GM21423 (cell line): Measurements from ENCODE around the gene SOX11.
"Not testable (repeated sequence)": the region's sequence is repeated elsewhere in the genome, so short reads cannot be mapped to it uniquely, and the experiment has no call there.

Experiments
- ATAC-seq: cut with Tn5 transposase; IDR thresholded peaks from one replicate; pipeline ENCODE4 v1.9.1; 2021; ENCODE audit warnings: mild to moderate bottlenecking, moderate library complexity; ENCODE audit not compliant: unreplicated experiment

SOX11 gene

DNA sequence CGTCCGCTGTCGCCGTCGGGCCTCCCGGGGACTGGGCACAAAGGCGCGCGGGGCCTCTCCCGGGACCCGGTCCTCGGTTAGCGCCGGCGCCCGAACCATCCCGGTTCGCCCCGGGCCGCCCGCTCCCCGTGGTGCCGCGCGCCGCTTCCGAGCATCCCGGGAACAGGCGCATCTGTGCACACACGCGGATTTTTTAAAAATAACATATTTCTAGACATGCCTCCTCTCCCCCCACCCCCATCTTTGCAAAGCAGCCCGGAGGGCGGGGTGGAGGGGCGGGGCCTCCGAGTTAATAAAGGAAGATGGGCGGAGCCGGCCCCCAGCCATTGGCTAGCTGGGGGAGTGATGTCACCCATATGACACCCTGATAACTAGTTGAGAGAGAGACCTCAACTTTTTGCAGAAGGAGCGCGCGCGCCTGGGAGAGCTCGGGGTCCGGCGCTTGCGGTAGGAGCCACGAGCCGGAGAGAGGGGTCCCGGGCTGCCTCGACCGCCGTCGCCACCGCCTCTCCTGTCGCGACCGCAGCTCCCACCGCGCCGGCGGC lies at the start of gene SOX11:
Gene SOX11 (plus strand): TSS at position 400 of the 545 bp plus-strand sequence. CDS start 338 bp downstream, outside the sequence.
- no peak for ATAC-seq

DNA sequence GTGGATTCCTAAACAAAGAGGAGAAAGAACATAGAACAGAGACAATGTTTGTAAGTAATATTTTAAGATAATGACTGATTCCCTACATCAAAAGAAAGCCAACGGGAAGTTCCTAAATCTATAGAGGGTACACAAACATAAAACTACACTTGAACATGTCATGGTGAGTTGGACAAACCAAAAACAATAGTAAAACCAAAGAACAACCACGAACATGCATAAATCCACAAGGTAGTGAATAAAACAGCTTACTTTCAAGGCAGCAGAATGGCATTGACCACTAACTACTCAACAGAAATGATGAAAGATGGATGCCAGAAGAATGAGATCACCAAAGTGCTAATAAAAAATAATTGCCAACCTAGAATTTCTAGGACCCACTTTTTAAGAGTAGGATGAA lies 39.5 kb upstream of the SOX11 start:
- ATAC-seq: not testable (repeated sequence)

DNA sequence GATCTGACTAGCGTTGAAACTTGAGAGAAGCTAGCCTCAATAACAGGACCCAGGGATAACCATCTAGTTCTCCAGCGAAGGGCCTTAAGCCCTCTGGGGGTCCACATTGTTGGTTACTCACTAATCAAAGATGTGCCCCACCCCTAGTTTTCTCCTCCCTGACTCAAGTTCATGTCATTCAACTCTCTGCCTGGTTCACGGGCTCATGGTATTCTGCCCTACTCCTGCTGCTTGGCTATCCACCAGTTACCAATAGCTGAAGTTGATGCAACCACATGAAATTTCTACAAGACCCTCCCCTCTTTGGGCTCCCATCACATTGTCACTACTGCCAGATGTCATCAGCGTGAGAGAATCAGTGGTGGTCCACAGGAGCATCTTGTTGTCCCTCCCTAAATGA lies 38.4 kb upstream of the SOX11 start:
- ATAC-seq: not testable (repeated sequence)

DNA sequence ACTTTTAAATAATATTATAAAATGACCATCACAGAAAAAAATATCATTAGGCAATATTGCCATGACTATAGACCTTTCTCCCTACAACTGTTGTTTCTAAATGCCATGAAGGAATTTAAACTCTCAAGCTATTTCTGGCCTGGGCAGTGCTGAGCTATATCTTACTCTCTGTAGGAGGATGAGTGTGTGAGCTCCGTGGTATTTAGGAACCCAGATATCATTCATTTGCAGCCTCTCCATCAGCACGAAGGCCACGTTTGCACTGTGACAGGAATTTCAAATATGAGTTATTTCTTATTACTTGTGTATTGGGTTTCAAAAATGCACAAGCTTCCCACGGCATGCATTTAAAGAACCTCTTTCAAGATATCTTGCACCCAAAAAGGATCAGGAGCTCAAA lies 35.0 kb upstream of the SOX11 start:
- no peak for ATAC-seq

DNA sequence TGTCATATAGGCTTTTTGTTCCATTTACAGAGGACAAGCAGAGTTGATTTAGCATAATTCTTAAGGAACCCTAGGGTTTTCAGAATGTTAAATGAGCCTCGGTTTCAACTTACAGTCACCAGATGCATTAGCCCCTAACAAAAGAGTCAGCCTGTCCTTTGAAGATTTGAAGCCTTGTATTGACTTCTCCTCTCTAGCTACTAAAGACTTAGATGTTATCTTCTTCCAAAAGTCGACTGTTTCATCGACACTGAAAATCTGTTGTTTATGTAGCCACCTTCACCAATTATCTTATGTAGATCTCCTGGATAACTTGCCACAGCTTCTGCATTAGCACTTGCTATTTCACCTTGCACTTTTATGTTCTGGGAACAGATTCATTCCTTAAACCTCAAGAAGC lies 31.6 kb upstream of the SOX11 start:
- no peak for ATAC-seq

DNA sequence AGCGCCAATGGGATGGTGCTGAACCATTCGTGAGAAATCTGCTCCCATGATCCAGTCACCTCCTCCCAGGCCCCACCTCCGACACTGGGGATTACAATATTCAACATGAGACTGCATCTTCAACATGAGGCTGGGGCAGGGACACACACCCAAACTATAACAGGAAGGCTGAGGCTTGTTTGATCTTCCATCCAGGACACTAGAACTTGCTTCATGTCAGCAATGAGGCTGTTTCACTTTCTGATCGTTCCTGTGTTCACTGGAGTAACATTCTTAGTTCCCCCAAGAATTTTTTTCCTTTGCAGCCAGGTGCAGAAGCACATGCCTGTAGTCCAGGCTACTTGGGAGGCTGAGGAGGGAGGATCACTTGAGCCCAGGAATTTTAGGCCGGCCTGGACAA lies 30.8 kb upstream of the SOX11 start:
- ATAC-seq: no peak

DNA sequence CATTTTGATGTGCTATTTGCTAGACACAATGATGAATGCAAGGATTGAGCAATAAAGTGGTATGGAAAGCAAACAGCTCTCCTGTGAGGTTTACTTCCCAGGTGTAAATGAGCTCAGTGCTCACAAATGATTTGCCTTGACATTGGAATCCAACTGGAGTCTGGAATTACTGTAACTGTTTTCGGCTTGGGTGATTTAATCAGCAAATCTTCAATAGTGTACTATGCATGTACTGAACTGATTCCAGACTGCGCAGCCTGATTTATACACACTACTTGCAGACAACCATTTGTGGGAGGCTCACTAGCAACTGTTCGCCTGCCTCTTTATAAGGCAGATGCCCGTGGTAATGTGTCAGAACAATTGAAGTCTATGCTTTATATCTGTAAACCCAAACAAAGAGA lies 27.9 kb upstream of the SOX11 start:
- ATAC-seq: no peak

DNA sequence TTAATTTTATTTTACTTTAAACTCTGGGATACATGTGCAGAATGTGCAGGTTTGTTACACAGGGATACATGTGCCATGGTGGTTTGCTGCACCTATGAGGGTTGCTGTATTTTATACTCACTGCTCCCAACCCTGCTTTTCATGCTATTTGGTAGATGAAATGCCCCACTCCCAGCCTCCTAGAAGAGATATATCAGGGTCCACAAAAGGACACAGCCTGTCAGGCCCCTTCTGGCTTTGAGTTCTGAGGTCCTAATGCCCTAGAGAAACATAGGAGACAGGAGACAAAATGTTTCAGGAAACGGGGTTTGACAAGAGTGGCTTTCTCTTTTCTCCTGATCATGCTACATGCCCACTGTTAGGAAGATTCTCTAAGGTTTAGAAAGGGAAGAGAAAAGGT lies 27.1 kb upstream of the SOX11 start:
- no peak for ATAC-seq

DNA sequence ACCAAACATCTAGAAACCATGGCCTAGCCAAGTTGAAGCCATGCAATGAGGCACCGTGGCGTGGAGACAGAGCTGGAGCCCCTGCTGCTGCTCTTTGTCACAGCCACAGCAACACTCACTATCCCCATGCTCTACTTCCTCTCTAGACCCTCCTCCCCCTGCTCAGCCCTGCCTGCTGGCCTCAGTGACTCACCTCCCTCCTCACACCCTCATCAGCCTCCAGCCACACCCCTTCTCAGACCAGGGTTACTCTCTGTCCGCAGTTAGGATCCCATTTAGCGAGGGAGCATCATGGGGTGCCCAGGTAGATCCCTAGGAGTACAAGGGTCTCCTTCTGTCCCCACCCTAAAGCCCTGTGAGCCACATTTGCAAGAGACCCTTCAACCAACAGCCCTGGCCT lies 25.4 kb upstream of the SOX11 start:
- no peak for ATAC-seq

DNA sequence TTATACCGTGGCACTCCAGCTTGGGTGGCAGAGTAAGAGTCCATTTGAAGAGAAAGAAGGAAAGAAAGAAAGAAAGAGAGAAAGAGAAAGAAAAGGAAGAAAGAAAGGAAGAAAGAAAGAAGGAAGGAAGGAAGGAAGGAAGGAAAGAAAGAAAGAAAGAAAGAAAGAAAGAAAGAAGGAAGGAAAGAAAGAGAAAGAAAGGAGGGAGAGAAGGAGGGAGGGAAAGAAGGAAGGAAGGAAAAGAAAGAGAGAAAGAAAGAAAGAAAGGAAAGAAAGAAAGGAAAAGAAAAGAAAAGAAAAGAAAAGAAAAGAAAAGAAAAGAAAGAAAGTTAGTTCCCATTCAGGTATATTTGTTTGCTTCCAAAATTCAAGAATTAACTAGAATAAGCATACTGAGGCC lies 24.5 kb upstream of the SOX11 start:
- not testable (repeated sequence) for ATAC-seq

DNA sequence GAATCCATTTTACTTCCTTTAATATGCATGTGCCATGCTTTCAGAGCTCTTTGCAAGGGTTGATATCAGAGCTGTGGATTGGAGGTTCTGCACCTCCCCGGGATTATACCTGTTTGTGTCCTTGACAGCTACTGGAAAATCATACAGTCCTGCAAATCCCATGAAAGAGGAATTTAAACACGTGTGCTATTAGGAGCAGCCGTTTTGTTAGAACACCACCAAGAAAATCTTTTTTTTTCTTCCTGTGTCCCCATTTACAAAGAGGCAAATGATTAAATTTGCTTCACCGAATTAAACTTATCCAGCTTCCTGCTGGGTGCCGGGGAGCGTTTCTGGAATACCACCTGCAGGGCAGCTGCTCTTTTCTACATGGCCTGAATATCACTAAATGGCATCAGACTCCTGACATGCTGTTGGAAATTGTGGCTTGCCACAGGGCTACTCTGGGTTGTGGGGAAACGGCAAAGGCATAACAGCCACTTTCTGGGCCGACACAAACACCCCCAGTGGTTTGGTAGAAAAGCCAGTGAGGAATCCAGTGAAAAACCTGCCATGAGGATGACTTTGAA lies 23.4 kb upstream of the SOX11 start:
- no peak for ATAC-seq

DNA sequence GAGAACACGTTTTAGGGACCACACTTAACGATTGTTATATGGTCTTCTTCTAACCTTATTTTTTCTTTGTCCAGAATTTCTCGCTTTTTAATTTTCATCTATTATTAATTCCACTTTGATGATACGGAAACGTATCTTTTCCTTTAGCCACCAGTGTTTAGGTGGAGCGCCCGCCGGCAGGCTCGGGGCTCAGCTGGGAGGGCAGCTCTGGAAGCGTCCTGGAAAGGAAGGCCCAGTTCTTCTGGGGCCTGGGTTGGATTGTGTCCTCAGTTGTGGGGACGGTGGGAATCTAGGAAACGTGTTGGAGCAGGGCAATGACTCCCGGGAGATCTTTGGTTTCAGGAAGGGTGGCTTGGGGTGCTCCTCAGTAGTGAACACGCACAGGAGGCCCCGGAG lies 19.4 kb upstream of the SOX11 start:
- no peak for ATAC-seq

DNA sequence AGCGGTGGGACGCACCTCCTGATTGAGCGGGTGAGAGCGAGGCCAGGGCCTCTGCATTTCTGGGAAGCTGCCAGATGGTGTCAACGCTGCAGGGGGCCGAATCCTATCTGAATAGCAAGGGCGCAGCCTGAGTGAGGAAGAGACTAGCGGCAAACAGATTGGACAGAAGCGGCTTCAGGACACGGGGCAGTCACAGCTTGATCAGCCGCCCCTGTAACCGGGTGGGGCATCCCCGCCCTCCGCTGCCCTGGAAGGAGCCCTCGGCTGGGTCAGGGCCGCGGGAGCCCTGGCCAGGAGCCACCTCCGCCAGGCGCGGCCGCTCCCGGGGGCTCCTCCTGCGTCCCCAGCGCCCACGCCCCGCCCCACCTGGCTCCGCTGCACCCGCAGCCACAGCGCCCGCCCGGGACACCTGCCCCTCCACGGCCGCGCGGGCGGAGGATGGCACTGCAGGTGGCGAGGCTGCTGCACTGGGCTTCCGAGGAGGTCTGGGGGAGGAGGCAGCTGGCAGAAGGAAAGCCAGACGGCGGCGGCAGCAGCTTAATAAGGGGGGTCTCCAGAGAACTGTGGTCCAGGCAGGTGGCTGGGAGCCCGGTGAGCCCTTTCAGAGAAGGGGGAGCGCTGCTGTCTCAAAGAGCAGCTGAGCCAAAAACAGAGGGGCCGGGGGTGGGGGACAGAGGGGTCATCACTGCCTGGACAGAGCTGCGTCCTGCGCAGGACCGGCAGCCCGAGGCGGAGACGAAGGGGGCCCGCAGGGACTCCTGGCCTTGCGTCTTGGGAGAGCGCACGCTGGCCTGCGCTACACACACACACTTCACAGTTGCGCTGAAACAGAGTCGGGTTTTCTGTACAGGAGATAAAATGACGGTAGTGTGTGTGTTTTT lies 18.8 kb upstream of the SOX11 start:
- ATAC-seq: no peak

DNA sequence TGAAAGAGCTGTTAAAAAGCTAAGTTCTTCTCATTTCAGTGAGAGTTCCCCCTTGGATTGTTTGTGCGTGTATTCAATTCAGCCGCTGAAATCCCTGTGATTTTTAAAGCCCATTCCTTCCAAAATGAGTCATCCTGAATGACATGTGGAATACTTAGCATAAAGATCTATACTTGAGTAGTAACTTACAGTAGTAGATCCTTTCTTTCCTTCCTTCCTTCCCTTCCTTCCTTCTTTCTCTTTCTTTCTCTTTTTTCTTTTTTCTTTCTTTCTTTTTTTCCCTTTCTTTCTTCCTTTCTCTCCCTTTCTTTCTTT lies 18.2 kb upstream of the SOX11 start:
- no peak for ATAC-seq

DNA sequence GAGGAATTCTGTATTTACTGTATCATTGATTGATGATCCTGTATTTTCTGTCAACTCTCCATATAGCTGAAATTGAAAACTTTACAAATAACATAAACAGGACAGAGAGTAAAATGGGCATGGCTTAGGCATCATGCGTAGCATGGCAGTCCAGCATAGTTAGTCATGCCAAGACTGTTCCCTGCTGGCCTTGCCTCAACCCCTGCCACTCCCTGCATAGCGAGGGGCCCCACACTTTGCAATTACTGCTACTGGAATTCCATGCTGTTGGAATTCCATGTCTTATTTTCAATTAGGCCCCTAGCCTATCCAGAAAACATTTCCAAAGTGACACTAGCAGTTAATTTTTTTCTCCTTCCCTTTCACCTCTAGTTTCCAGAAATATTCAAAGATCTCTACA lies 15.1 kb upstream of the SOX11 start:
- no peak for ATAC-seq

DNA sequence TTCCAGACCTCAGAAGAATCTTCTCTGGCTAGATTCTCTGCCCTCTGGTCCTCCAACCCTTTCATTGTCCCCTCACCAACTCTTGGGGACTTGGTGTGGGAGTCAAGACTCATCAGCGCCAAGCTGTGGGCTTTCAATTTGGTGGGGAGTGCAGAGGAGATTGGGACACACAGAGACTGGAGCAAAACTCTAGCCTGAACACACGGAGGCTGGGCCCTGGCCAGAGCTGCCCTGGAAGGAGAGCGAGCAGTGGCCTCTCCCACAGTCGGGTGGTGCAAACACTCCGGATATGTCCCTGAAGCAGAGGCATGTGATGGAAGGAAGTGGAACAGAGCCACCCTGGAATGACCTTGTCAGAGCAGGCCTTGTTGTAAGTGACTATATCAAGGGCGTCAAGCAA lies 8.7 kb upstream of the SOX11 start:
- ATAC-seq: no peak

DNA sequence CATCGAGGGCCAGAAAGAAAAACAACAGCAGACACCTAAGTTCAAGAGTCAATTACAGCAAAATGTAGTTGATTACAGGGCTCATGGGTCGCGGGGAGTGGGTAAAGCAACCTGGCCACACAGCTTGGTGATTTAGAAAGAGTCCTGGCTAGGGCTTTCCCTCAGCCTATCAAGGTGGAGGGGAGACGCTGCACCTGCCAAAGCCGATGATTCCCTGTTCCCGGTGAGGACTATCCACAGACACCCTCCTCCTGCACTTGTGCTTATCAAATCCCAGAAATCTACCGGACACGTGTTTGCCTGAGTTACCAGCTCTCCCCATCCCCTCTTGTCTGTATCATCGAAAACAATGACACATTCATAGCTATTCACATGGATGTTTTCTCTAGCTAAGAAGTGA lies 7.0 kb upstream of the SOX11 start:
- ATAC-seq: no peak

DNA sequence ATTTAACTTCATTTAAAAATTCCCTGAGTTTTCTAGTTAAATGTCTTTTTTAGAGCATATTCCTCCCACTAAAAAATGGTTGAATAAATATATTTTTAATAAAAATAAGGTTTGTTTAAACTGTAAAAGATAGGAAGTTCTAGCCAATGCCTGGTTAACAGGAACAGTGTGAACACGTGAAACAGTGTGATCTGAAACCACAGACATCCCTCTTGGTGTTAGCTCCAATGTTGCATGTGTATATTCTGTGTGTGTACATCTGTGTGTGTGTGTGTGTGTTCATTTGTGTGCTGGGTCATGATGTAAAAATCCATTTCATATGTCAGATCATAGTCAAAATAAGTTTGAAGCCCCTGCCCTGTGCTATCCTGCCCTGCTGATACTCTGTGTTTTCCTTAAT lies 6.1 kb upstream of the SOX11 start:
- ATAC-seq: no peak

DNA sequence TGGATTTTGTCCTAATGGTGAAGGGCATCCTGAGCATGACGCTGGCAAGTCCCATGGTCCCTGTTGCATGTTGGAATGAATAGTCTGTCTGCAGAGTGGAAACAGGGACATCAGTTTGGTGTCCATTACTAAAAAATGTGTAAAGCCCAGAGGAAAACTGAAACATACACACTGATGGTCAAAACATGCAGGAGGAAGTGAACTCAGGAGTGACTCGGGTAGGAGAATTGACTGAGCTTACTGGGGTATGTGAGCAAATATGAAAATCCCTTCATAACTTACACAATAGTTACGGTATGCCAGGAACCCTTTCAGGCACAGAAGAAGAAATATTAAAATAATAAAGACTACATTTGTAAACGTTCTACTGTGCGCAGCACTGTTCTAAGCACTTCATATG lies 5.6 kb upstream of the SOX11 start:
- no peak for ATAC-seq

DNA sequence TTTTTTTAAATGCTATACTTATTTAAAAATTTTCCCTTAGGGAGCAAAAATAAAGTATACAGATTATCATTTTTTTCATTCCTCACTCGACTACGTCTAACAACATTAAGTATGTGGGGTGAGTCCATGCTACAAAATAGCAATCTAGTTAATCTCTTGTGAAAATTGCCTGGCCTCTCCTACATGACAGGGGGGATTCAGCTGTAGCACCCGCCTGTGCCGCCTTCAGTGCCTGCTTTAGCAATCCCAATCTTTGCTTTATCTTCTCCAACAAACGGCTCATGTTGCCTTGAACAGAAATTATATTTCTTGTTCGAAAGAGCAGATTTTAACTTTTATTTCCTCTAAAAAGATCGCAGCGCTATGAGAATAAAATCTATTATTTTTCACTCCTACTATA lies 2.4 kb upstream of the SOX11 start:
- ATAC-seq: no peak

DNA sequence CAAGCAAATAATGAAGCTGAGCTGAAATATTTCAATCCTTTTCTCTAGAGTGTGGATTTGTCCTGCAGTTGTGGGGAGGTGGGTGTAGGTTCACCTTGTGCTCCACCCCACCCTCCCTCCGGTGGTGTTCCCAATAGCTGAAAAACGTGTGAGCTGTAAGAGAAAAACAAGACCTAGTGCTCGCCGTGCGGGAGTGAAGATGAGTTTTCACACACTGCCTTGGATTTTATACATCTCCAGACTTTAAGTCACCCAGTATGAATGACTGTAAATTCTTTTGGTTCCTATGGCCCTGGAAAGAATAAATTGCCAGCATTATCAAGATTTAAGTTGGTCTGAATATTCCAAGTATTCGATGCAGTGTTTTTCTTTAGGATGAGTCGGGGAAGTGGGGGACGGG lies 1.9 kb upstream of the SOX11 start:
- no peak for ATAC-seq

DNA sequence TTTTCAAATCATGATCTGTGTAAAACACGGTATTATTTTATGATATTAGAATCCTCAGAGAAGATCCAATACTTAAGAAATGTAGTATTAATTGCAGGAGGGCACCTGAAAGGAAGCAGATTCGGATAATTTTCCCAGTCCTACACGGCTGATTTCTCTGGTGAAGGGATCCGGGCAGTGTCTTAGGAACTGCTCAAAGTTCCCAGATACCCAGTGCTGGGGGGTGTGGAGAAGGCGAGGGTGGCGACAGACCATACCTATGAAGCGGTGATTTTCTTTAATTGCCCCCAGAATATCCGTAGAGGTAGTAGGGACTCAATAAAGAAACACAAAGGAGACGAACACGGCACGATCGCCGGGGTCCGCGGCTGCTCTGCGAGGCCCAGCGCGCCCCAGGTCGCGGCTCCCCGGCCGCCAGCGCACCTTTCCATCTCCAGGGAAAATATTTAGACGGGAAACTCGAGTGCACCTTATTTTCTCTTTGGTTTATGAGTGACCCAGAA lies 1.4 kb upstream of the SOX11 start:
- no peak for ATAC-seq
